ENCODE data around the gene CTIF.

CTIF gene

DNA sequence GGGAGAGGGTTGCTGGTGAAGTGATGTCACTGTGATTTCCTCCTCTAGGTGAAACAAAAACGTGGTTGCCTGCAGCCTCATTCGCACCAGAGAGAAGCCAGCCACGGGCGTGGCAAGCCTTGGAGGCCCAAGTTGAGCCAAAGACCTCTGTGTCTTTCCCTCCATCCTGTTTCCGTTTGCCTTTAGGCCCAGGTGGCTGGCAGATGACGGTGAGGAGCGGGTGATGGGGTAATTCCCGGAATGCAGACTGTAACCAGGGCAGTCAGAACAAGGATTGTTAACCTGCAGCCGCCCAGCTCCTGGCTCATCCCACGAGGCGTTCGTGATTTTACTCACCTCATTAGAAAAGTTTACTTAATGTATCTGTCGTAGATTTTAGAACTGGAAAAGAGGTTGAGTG is 14.4 kb downstream of the CTIF start:
- no peak overlapping the region for H3K27ac ChIP-seq
- TF ChIP-seq, protein P1, sequence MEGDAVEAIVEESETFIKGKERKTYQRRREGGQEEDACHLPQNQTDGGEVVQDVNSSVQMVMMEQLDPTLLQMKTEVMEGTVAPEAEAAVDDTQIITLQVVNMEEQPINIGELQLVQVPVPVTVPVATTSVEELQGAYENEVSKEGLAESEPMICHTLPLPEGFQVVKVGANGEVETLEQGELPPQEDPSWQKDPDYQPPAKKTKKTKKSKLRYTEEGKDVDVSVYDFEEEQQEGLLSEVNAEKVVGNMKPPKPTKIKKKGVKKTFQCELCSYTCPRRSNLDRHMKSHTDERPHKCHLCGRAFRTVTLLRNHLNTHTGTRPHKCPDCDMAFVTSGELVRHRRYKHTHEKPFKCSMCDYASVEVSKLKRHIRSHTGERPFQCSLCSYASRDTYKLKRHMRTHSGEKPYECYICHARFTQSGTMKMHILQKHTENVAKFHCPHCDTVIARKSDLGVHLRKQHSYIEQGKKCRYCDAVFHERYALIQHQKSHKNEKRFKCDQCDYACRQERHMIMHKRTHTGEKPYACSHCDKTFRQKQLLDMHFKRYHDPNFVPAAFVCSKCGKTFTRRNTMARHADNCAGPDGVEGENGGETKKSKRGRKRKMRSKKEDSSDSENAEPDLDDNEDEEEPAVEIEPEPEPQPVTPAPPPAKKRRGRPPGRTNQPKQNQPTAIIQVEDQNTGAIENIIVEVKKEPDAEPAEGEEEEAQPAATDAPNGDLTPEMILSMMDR (IDR thresholded peaks at IDR 0.05): no peak
- TF ChIP-seq ZFX (IDR thresholded peaks at IDR 0.05; ENCODE audit: borderline replicate concordance): no peak

DNA sequence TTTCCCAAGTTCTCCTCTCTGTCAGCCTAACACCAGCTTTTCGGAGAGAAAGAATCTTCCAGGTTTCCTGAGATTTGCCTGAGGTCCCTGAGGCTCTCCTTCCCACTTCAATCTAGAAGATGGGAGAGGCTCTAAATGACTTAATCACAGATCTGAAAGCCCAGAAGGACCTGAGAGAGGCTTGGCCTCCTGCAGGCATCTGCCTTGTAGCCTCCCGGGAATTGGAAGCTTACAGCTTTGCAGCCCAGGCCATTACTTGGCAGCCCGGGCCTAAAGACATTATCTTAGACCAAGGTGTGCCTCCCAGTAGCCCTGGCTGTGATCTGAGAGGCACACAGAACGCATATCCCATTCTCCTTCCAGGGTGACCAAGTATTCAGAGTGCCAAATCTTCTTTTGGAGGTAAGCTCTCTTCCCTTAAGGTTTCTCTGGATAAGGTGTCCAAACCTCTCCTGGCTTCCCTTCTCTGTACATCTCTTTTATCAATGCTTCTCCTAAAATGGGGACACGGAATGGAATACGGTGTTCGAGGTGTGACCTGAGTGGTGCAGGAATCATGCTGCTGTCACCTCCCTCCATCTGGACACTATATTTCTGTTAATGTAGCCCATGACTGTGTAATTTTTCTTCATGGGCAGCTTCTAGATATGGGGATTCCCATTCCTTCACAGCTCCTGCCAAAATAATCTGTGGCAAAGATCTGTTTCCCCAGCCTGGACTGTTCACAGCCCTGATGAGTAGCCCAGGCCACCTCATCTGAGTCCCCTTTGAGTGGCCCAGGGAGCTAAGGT is 16.0 kb downstream of the CTIF start:
- no peak for TF ChIP-seq ZFX (IDR thresholded peaks at IDR 0.05; ENCODE audit: borderline replicate concordance)
- TF ChIP-seq, protein P1 (IDR thresholded peaks at IDR 0.05): no peak
- no peak overlapping the region for H3K27ac ChIP-seq

DNA sequence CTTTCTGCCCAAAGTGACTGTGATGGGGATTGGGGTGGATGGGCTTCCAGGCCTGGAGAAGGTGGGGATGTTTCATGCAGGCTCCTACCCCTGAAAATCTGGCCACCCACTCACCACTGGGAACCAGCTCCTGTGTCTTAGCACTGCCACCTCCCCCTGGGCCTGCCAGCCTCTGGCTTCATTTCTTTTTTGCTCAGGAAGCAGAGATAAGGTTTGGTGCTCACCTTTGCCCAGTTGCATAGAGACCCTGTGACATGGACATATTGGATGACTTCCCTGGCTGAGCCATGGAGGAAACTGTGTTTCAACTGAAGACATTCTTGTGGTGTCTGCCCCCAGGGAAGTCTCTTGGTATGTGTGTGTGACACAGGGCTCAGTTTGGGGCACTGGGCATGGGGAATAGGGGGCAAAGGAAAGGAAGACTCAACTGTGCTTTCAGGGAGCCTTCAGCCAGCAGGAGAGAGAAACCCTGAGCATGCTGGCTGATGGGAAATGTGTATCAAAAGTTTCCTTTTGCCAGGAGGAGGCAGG is 16.7 kb downstream of the CTIF start:
- TF ChIP-seq ZFX (IDR thresholded peaks at IDR 0.05; ENCODE audit: borderline replicate concordance): no peak
- TF ChIP-seq, protein P1 (IDR thresholded peaks at IDR 0.05): no peak
- H3K27ac ChIP-seq: no peak overlapping the region

DNA sequence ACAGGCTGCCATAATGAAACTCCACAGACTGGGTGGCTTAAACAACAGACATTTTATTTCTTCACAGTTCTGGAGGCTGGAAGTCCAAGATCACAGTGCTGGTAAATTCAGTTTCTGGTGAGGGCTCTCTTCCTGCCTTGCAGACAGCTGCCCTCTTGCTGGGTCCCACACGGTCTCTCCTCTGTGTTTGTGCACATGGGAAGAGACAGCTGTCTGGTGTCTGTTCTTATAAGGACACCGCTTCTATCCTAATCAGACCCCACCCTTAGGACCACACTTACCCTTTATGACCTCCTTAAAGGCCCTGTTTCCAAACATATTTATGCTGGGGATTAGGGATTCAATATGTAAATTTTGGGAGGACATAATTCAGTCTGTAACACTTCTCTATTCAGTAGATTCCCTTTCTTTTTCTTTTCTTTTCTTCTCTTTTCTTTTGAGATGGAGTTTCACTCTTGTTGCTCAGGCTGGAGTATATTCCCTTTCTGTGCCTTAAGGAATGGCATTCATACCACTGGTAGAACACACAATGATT is 18.9 kb downstream of the CTIF start:
- TF ChIP-seq, protein P1 (IDR thresholded peaks at IDR 0.05): no peak
- TF ChIP-seq ZFX (IDR thresholded peaks at IDR 0.05; ENCODE audit: borderline replicate concordance): no peak

DNA sequence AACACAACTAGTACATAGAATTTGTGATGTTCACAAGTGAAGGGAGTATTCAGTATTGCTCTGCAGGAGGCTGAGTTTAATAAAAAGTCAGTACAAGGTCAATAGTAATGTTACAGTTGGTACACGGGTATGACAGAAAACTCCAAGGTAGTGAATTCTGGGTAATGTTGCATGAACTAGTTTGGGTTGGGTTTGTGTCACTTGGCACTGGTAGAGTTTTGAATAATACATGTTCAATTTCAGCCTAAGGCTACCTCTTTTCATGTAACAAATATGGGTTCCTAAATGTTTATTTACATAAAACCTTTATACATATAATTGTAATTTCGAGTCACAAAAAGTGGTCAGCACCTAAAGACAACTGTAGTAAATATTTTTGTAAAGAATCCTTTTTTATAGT is 19.4 kb downstream of the CTIF start:
- no peak for TF ChIP-seq ZFX (IDR thresholded peaks at IDR 0.05; ENCODE audit: borderline replicate concordance)
- TF ChIP-seq, protein P1 (IDR thresholded peaks at IDR 0.05): no peak
- no peak overlapping the region for H3K27ac ChIP-seq

More for the DNA sequence above, 18.9 kb downstream of the CTIF start:
- H3K27ac ChIP-seq: no peak overlapping the region

DNA sequence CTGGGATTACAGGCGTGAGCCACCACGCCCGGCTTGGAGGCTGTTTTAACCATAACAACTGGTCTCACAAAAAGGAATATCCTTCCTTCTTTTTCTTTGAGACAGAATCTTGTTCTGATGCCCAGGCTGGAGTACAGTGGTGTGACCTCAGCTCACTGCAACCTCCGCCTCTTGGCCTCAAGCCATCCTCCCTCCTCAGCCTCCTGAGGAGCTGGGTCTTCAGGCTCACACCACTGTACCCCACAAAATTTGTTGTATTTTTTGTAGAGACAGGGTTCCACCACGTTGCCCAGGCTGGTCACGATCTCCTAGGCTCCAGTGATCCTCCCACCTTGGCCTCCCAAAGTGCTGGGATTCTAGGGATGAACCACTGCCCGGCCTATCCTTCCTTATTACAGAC is 21.7 kb downstream of the CTIF start:
- no peak overlapping the region for H3K27ac ChIP-seq
- TF ChIP-seq, protein P1 (IDR thresholded peaks at IDR 0.05): no peak
- TF ChIP-seq ZFX (IDR thresholded peaks at IDR 0.05; ENCODE audit: borderline replicate concordance): no peak

DNA sequence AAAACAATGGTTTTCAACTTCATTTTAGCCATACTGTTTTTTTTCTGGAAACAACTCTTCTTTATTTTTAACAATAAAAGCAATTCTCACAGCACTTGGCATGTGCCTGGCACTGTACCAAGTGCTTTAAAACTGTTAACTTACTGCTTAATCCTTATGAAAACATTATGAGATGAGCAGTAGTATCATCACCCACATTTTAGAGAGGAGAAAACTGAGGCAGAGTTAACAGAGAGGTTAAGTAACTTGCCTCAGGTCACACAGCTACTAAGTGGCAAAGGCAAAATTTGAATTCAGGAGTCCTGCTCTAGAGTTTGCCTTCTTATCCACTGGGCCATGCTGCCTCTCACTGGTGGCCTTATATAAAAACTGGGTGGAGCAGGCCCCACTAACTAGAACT is 23.2 kb downstream of the CTIF start:
- H3K27ac ChIP-seq: no peak overlapping the region

More for the DNA sequence above, 23.2 kb downstream of the CTIF start:
- no peak for TF ChIP-seq ZFX (IDR thresholded peaks at IDR 0.05; ENCODE audit: borderline replicate concordance)
- TF ChIP-seq, protein P1 (IDR thresholded peaks at IDR 0.05): no peak

Measured in 22Rv1 (cell line).